ENCODE results near the gene FAM193B. TPM values are rescaled to one million over a fixed set of nuclear protein-coding genes. Genes with fewer than 3 reads are reported as not detected.

Gene FAM193B
- total and polyA plus RNA-seq, 9 of the 15 experiments (the other 6 are each of a cell fraction or from before 2014, with no cell fraction given): 4.4 to 76.4 (median 37.3) TPM

- TF ChIP-seq HIVEP1 (CRISPR knock-in tag; IDR thresholded peaks at IDR 0.05): no peak
- no peak for TF ChIP-seq ZNF518B (CRISPR knock-in tag; IDR thresholded peaks at IDR 0.05)
- no peak for TF ChIP-seq NFIC (IDR thresholded peaks at IDR 0.05)
- TF ChIP-seq, protein P1, sequence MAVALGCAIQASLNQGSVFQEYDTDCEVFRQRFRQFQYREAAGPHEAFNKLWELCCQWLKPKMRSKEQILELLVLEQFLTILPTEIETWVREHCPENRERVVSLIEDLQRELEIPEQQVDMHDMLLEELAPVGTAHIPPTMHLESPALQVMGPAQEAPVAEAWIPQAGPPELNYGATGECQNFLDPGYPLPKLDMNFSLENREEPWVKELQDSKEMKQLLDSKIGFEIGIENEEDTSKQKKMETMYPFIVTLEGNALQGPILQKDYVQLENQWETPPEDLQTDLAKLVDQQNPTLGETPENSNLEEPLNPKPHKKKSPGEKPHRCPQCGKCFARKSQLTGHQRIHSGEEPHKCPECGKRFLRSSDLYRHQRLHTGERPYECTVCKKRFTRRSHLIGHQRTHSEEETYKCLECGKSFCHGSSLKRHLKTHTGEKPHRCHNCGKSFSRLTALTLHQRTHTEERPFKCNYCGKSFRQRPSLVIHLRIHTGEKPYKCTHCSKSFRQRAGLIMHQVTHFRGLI (CRISPR knock-in tag; IDR thresholded peaks at IDR 0.05): no peak
- TF ChIP-seq ZNF431 (CRISPR knock-in tag; IDR thresholded peaks at IDR 0.05): no peak
- TF ChIP-seq ZBTB33 (CRISPR knock-in tag; IDR thresholded peaks at IDR 0.05): no peak
- TF ChIP-seq DACH1 (IDR thresholded peaks at IDR 0.05; ENCODE audit: partially characterized antibody): no peak
- TF ChIP-seq ZNF766 (CRISPR knock-in tag; conservative IDR thresholded peaks at IDR 0.05): no peak; the same call in 1 of the 2 replicates
- no peak for TF ChIP-seq U2AF1 (optimal IDR thresholded peaks at IDR 0.05; ENCODE audit: low read depth, low read length)
- no peak for TF ChIP-seq LEF1 (IDR thresholded peaks at IDR 0.05)
- TF ChIP-seq ZBTB1 (CRISPR knock-in tag; IDR thresholded peaks at IDR 0.05; ENCODE audit: borderline replicate concordance, low read depth): no peak
- no peak for TF ChIP-seq NCOA2 (IDR thresholded peaks at IDR 0.05; ENCODE audit: partially characterized antibody in 2 of 2)
- TF ChIP-seq TBP (optimal IDR thresholded peaks at IDR 0.05; ENCODE audit: low read depth, low read length): no peak
- peak; percentile 51; the same call in 1 of the 2 replicates for TF ChIP-seq EP300 (IDR thresholded peaks at IDR 0.05; ENCODE audit: low read length)
- TF ChIP-seq ZBTB8A (IDR thresholded peaks at IDR 0.05; ENCODE audit: partially characterized antibody): no peak
- TF ChIP-seq BCOR (IDR thresholded peaks at IDR 0.05): no peak
- TF ChIP-seq ZNF232 (CRISPR knock-in tag; IDR thresholded peaks at IDR 0.05): no peak
- no peak for TF ChIP-seq MNT (conservative IDR thresholded peaks at IDR 0.05)
- TF ChIP-seq JUN (IDR thresholded peaks at IDR 0.05; ENCODE audit: borderline replicate concordance, low read depth, low read length): peak; percentile 53; the same call in 1 of the 2 replicates
- TF ChIP-seq JUN (CRISPR knock-in tag; IDR thresholded peaks at IDR 0.05; ENCODE audit: borderline replicate concordance): no peak
Measured at GRCh38 chr5:177545487-177546257, 8.7 kb downstream of the FAM193B start (continued).

Measured in K562 (cell line).